Measurements from ENCODE around the gene RAB5A.
"Not testable (repeated sequence)": the region's sequence is repeated elsewhere in the genome, so short reads cannot be mapped to it uniquely, and the experiment has no call there.

RAB5A gene

DNA sequence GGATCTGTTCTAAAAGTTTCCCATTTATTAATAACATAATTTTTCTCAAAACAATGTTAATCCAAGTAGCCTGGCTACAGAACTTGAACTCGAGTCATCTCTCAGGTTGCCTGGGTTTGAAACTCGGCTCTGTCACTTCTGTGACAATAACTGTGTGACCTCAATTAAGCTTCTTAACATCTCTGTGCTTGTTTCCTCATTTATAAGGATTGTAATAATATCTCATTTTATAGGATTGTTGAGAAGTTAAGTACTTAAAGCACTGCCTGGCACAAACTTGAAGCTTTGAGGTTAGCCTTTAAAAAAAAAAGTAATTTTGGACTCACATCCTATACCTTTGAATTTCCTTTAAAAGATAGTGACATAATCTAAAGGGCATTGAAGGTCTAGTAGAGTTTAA is 3.4 kb downstream of the RAB5A start:
- DNase-seq = no peak

- no peak for DNase-seq
These were observed 7.8 kb downstream of the RAB5A start for GRCh38 chr3:19954676-19955075.

DNA sequence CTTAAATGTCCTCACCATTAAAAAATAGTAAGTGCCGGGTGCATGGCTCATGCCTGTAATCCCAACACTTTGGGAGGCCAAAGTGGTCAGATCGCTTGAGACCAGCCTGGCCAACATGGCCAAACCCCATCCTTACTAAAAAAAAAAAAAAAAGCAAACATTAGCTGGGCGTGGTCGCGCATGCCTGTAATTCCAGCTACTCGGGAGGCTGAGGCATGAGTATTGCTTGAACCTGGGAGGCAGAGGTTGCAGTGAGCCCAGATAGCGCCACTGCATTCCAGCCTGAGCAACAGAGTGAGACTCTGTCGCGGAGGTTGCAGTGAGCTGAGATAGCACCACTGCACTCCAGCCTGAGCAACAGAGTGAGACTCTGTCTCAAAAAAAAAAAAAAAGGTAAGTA is 10.5 kb downstream of the RAB5A start:
- not testable (repeated sequence) for DNase-seq

DNA sequence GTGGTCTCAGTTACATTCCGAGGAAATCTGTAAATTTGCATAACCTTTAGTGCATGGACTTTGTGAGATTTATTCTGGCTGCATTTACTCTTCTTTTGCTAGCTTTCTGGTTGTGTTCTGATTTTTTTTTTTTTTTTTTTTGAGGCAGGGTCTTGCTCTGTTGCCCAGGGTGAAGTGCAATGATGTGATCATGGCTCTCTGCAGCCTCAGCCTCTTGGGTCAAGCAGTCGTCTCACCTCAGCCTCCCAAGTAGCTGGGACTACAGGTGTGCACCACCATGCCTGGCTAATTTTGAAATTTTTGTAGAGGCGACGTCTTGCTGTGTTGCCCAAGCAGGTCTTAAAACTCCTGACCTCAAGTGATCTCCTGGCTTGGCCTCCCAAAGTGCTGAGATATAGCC is 12.6 kb downstream of the RAB5A start:
- DNase-seq = no peak

GRCh38 chr3:19960696-19961095 is 13.8 kb downstream of the RAB5A start:
- DNase-seq = no peak

- no peak for DNase-seq
These were observed 15.1 kb downstream of the RAB5A start for GRCh38 chr3:19961960-19962359.

DNA sequence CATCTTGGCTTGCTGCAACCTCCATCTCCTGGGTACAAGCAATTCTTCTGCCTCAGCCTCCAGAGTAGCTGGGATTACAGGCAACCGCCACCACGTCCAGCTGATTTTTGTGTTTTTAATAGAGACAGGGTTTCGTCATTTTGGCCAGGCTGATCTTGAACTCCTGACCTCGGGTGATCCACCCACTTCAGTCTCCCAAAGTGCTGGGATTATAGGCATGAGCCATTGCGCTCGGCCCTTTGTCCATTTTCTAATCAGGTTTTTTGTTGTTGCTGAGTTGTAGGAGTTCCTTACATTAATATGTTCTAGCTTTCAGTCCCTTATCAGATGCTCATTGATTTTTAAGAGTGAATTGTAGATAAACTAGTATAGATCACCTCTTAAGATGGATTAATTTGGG is 20.3 kb downstream of the RAB5A start:
- DNase-seq = no peak

DNA sequence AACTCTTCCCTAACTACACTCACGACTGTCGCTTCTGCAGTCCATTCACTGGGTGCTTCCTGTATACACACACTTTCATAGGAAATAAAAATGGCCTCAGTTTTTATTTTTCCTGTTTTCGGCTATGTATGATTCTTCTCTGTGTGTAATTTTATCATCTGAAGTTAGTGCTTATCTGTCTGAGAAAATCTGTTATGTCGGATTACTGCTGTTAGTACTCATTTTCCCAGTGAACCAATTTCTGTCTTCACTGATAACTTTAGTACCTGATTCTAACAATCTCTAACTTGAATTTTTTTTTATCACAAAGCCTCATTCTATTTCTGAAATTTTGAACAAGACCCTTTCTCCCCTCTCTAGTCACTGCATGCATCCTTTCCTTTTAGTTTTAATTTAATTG is 20.9 kb downstream of the RAB5A start:
- no peak for DNase-seq

GRCh38 chr3:19970327-19970726 is 23.4 kb downstream of the RAB5A start:
- DNase-seq = no peak

DNA sequence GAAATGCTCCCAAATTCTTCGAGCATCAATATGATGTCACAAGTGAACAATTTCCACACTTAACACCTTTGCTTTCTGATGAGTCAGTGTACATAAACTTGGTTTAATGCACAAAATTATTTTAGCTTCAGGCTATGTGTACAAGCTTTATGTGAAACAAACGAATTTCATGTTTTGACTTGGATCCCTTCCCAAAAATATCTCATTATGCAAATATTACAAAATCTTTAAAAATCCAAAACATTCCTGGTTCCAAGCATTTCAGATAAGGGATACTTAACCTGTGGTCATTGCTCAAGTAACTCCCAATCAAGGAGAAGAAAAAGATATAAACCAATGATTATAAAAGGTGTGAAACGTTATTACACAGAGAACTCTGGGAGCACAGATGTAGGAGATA is 25.2 kb downstream of the RAB5A start:
- DNase-seq = no peak

DNA sequence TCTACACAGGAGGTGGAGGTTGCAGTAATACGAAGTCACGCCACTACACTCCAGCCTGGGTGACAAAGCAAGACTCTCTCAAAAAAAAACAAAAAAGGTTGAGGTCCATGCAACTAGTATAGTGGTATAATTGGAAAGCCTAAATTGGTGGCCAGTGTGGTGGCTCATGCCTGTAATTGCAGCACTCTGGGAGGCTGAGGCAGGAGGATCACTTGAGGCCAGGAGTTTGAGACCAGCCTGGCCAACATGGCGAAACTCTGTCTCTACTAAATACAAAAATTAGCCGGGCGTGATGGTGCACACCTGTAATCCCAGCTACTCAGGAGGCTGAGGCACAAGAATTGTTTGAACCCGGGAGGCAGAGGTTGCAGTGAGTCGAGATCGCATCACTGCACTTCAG is 42.0 kb downstream of the RAB5A start:
- not testable (repeated sequence) for DNase-seq

- no peak for DNase-seq
These were observed 47.9 kb downstream of the RAB5A start for GRCh38 chr3:19994796-19995195.

DNA sequence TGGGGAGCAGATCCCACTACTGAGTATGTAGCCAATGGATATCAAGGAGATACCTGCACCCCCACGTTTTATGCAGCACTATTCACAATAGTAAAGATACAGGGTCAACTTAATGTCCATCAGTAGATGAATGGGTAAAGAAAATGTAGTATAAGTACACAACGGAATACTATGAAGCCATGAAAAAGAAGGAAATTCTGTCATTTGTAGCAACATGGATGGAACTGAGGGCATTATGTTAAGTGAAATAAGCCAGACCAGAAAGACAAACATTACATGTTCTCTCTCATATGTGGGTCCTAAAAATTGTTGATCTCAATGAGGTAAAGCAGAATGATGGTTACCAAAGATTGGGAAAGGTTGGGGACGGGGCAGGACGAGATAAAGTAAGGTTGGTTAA is 50.6 kb downstream of the RAB5A start:
- DNase-seq = no peak

- no peak for DNase-seq
These were observed 55.0 kb downstream of the RAB5A start for GRCh38 chr3:20001932-20002331.

- no peak for DNase-seq
These were observed 61.1 kb downstream of the RAB5A start for GRCh38 chr3:20007960-20008359.

- no peak for DNase-seq
These were observed 61.7 kb downstream of the RAB5A start for GRCh38 chr3:20008646-20009045.

DNA sequence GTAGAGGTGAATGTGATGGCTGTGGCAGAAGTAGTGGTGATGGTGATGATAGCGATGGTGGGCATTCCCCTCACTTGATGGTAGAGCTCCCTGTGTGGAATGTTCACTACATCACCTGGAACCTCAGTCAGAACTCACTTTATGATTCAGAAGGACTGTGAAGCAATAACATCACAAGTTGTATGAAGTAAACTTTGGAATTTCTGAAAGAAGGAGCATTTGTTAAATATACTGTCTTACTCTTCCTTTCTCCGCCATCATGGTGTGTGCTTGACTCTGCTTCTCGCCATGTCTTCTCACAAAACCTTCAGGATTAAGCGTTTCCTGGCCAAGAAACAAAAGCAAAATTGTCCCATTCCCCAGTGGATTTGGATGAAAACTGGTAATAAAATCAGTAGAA is 65.3 kb downstream of the RAB5A start, which contains the start of gene PP2D1:
Gene PP2D1 (minus strand): TSS at position 101 of the 400 bp plus-strand sequence. CDS start 192 bp downstream, outside the sequence.
- DNase-seq = no peak

- no peak for DNase-seq
These were observed 66.5 kb downstream of the RAB5A start for GRCh38 chr3:20013396-20013795.

GRCh38 chr3:20015525-20015924 is 68.6 kb downstream of the RAB5A start:
- DNase-seq = no peak

- DNase-seq = not testable (repeated sequence)
These were observed 69.2 kb downstream of the RAB5A start for GRCh38 chr3:20016076-20016475.

GRCh38 chr3:20022954-20023622 is 76.2 kb downstream of the RAB5A start:
- no peak for DNase-seq

DNA sequence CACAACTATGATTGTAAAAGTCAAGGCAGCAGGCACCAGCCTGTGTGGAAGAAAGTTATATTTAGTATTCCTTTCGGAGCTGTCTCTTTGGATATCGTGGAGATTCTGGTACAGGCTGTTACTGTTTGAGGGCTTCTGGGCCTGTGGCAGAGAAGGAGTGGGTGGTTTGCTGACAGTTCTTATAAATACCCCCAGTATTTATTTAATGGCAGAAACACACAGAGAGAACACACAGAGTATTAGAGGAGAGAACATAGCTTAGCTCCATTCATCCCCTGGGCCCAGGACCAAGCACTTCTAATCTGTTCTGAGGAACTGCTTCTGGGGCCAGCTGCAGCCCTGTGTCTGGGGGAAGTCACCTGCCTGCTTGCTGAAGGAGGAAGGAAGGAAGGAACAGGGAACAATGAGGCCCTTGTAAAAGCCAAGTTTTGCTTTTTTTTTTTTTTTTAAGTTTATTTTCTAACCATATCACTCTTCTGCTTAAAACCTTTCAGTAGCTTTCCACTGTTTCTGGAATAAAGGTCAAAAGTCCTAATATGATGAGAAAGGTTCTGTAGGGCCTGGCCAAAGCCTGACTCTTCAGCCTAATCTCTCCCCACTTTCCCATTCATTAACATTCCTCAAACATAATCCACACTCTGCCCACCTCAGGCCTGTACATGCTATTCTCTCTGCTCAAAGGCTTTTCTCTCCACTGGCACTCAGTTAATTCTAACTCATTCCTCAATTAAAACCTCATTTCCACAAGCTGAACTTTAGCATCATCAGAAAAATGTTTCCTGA is 76.9 kb downstream of the RAB5A start:
- no peak for DNase-seq

GRCh38 chr3:20027136-20027535 is 80.2 kb downstream of the RAB5A start:
- DNase-seq = no peak

DNA sequence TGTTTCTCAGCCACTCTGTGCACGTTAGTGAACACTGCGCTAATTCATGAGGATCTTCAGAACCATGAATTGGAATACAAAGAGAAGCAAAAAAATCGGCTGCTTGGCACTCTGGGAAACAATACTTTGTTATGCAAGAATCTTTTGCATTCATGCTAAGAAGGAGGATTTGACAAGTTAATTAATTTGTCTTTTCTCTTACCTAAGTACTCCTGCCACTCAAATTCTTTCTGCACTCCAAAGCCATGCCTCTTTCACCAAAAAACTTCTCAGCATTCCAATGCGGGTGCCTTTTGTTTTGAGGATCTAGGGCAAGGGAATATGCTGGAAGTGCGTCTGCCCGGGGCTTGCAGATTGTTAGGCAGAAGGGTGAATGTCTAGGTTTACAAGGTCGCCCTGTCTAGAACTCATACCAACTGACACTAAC is 82.0 kb downstream of the RAB5A start:
- no peak for DNase-seq
